Stimulated activated naive CD8-positive, alpha-beta T cell treated with anti-CD3 and anti-CD28 coated beads, Interleukin-15, amount 100 ng/mL, for 72 hours (primary cell): Measurements from ENCODE around the gene ZBTB20.

Experiments
- ATAC-seq: fragments of 150-1000 bp; cut with Tn5 transposase; 2 replicates; pipeline ENCODE4 v1.10.0; 2021; ENCODE audit warnings: mild to moderate bottlenecking, moderate library complexity
- DNase-seq, 2 donors: peaks; one replicate each; pipeline ENCODE4 v3.0.0; 2021 to 2022
- H3K27ac Mint-ChIP-seq, 2 donors: one replicate each; pipeline ENCODE4 v1.8.0; 2022; ENCODE audit warnings: mild to moderate bottlenecking in 2 of 2, mixed read lengths in 2 of 2, moderate library complexity in 2 of 2
- H3K27me3 Mint-ChIP-seq: one replicate; pipeline ENCODE4 v1.8.0; 2022; ENCODE audit warnings: mixed read lengths
- H3K4me1 Mint-ChIP-seq: one replicate; pipeline ENCODE4 v1.8.0; 2022; ENCODE audit warnings: mild to moderate bottlenecking, mixed read lengths
- H3K4me3 Mint-ChIP-seq, 2 donors: one replicate each; pipeline ENCODE4 v1.8.0; 2022; ENCODE audit warnings: mild to moderate bottlenecking in 2 of 2, mixed read lengths in 2 of 2, moderate library complexity in 1 of 2
- H3K9me3 Mint-ChIP-seq, 2 donors: one replicate each; pipeline ENCODE4 v1.8.0; 2022; ENCODE audit warnings: mixed read lengths in 2 of 2

Gene ZBTB20

DNA sequence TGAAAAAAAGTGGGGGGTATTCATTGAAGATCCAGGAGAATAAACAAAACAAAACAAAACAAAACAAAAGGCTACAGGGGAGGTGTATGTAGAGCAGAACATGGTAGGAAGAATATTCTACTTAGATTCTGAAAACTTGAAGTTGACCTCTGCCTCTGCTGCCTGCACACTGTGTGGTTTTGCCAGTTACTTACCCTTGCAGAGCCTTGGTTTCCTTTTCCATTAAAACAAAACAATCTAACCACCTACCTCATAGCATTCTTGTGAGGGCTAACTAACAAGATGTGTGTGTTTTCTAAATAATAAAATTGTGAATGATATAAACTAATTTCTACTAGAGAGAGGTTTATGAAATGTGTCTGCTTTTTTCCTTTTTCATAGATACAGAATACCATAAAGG is 430.2 kb downstream of the ZBTB20 start:
- peaks cover 37% of the 10 kb centered on the region for H3K4me1 Mint-ChIP-seq
- no peak overlapping the region for H3K27ac Mint-ChIP-seq
- H3K27me3 Mint-ChIP-seq, result no peaks in the 10 kb centered on the region
- no peak overlapping the region for H3K4me3 Mint-ChIP-seq
- DNase-seq, result no peak
- ATAC-seq, result no peak
- no peaks in the 10 kb centered on the region for H3K9me3 Mint-ChIP-seq

DNA sequence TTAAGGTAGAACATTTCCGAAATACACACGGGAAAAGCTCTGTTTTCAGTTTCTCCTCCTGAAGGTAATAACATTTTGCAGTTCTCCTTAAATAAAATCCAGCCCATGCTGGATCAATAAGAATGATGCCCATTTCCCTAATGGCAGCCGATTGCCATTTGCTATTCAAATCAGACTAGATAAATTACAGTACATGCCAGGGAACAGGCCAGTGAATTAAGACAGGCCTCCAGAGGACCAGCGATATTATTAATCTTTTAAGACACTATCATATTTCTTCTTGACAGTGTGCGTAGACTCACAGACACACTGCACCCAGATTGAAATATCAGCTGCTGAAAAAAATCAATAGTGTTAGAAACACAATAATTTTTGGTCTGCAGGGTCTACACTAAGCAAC is 431.0 kb downstream of the ZBTB20 start:
- Mint-ChIP-seq H3K4me3 (no peak overlapping the region), H3K27ac (no peak overlapping the region), H3K27me3 (no peaks in the 10 kb centered on the region), H3K4me1 (peaks cover 32% of the 10 kb centered on the region), H3K9me3 (no peaks in the 10 kb centered on the region)
- no peak for ATAC-seq
- no peak for DNase-seq

GRCh38 chr3:114714957-114715460 is 432.1 kb downstream of the ZBTB20 start:
- Mint-ChIP-seq H3K27ac (no peak overlapping the region), H3K27me3 (no peaks in the 10 kb centered on the region), H3K4me3 (no peak overlapping the region), H3K9me3 (no peaks in the 10 kb centered on the region), H3K4me1 (peaks cover 34% of the 10 kb centered on the region)
- DNase-seq, result no peak
- no peak for ATAC-seq

DNA sequence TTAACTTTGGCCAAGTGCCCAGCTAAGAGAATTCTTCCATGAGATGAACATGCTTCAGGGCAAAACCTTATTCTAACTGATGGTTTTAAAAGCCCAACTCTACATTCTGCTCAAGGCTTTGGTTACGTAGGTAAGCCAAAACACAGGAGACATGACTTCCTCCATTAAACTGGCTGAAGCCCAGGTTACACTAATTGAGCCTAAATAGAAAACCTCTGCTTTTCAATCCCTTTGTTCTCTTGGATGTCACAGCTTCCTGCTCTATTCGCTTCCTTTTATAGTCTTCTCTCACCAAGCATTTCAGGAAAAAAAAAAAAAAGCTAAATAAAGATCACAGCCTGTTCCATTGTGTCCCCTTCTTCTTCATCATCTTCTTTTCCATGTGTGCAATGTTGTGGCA is 432.9 kb downstream of the ZBTB20 start:
- DNase-seq (no peak), ATAC-seq (no peak)
- Mint-ChIP-seq H3K27me3 (no peaks in the 10 kb centered on the region), H3K9me3 (no peaks in the 10 kb centered on the region), H3K4me1 (peaks cover 41% of the 10 kb centered on the region), H3K27ac (no peak overlapping the region), H3K4me3 (no peak overlapping the region)

GRCh38 chr3:114712728-114713492 is 434.2 kb downstream of the ZBTB20 start:
- Mint-ChIP-seq H3K27me3 (no peaks in the 10 kb centered on the region), H3K27ac (no peak overlapping the region), H3K4me1 (peaks cover 41% of the 10 kb centered on the region), H3K4me3 (no peak overlapping the region), H3K9me3 (no peaks in the 10 kb centered on the region)
- ATAC-seq, result no peak
- DNase-seq, result no peak

GRCh38 chr3:114711321-114711886 is 435.7 kb downstream of the ZBTB20 start:
- no peak overlapping the region for H3K27ac Mint-ChIP-seq
- no peaks in the 10 kb centered on the region for H3K9me3 Mint-ChIP-seq
- no peak for ATAC-seq
- no peaks in the 10 kb centered on the region for H3K27me3 Mint-ChIP-seq
- no peak for DNase-seq
- no peak overlapping the region for H3K4me3 Mint-ChIP-seq
- H3K4me1 Mint-ChIP-seq, result peaks cover 43% of the 10 kb centered on the region

- Mint-ChIP-seq H3K4me3 (no peak overlapping the region), H3K4me1 (peaks cover 48% of the 10 kb centered on the region), H3K27me3 (no peaks in the 10 kb centered on the region), H3K9me3 (no peaks in the 10 kb centered on the region), H3K27ac (no peak overlapping the region)
- DNase-seq (no peak), ATAC-seq (peak; percentile 65)
Measured at GRCh38 chr3:114709102-114709501, 438.0 kb downstream of the ZBTB20 start.

GRCh38 chr3:114707252-114707860 is 439.7 kb downstream of the ZBTB20 start:
- no peaks in the 10 kb centered on the region for H3K9me3 Mint-ChIP-seq
- H3K27me3 Mint-ChIP-seq, result no peaks in the 10 kb centered on the region
- peaks cover 48% of the 10 kb centered on the region for H3K4me1 Mint-ChIP-seq
- no peak overlapping the region for H3K27ac Mint-ChIP-seq
- H3K4me3 Mint-ChIP-seq, result no peak overlapping the region
- ATAC-seq, result no peak
- no peak for DNase-seq

- H3K27me3 Mint-ChIP-seq, result no peaks in the 10 kb centered on the region
- peak overlapping the region; percentile 45 to 73 for H3K27ac Mint-ChIP-seq
- peak; percentile 100 for ATAC-seq
- peaks cover 48% of the 10 kb centered on the region for H3K4me1 Mint-ChIP-seq
- peak overlapping the region; percentile 2 to 10 for H3K4me3 Mint-ChIP-seq
- peak; percentile 33 to 59 for DNase-seq
- no peaks in the 10 kb centered on the region for H3K9me3 Mint-ChIP-seq
Measured at GRCh38 chr3:114706591-114707232, 440.4 kb downstream of the ZBTB20 start.

GRCh38 chr3:114700637-114701234 is 446.4 kb downstream of the ZBTB20 start:
- Mint-ChIP-seq H3K27ac (no peak overlapping the region), H3K4me3 (peak overlapping the region in 1 of 2 donors; percentile 33), H3K9me3 (no peaks in the 10 kb centered on the region), H3K4me1 (peaks cover 23% of the 10 kb centered on the region), H3K27me3 (no peaks in the 10 kb centered on the region)
- DNase-seq (no peak), ATAC-seq (no peak)

GRCh38 chr3:114698146-114699105 is 448.7 kb downstream of the ZBTB20 start:
- H3K27ac Mint-ChIP-seq, result no peak overlapping the region
- no peak overlapping the region for H3K4me3 Mint-ChIP-seq

GRCh38 chr3:114697401-114697800 is 449.7 kb downstream of the ZBTB20 start:
- Mint-ChIP-seq H3K4me3 (no peak overlapping the region), H3K27ac (no peak overlapping the region), H3K27me3 (no peaks in the 10 kb centered on the region), H3K9me3 (no peaks in the 10 kb centered on the region), H3K4me1 (peaks cover 22% of the 10 kb centered on the region)
- ATAC-seq (no peak), DNase-seq (no peak)

More at GRCh38 chr3:114698146-114699105, 448.7 kb downstream of the ZBTB20 start:
- ATAC-seq, result no peak
- H3K27me3 Mint-ChIP-seq, result no peaks in the 10 kb centered on the region
- no peak for DNase-seq
- no peaks in the 10 kb centered on the region for H3K9me3 Mint-ChIP-seq
- H3K4me1 Mint-ChIP-seq, result peaks cover 17% of the 10 kb centered on the region

- H3K4me3 Mint-ChIP-seq, result no peak overlapping the region
- H3K9me3 Mint-ChIP-seq, result no peaks in the 10 kb centered on the region
- DNase-seq (no peak), ATAC-seq (no peak)
- H3K4me1 Mint-ChIP-seq, result peaks cover 19% of the 10 kb centered on the region
- peak overlapping the region in 1 of 2 donors; percentile 62 for H3K27ac Mint-ChIP-seq
- H3K27me3 Mint-ChIP-seq, result no peaks in the 10 kb centered on the region
Measured at GRCh38 chr3:114694251-114694650, 452.8 kb downstream of the ZBTB20 start.

DNA sequence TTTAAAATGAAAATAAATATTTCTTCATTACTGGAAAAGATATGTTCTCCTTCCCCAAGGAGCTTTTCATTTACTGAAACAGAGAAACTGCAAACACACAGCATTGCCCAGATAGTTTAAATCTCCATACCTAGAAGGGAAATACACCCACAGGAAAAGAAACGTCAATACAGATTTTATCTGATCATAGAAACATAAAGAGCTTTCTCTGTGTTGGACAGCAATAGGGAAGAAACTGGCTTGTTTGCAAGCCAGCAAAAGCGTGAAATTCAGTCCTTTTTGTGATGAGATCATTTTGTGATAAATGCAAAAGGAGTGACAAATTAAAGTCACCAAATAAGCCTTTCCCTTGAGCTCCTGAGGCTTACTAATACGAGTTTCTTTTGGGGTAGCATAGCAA is 455.2 kb downstream of the ZBTB20 start:
- H3K27me3 Mint-ChIP-seq, result no peaks in the 10 kb centered on the region
- ATAC-seq (no peak), DNase-seq (no peak)
- peaks cover 30% of the 10 kb centered on the region for H3K4me1 Mint-ChIP-seq
- H3K4me3 Mint-ChIP-seq, result no peak overlapping the region
- H3K9me3 Mint-ChIP-seq, result no peaks in the 10 kb centered on the region
- H3K27ac Mint-ChIP-seq, result peak overlapping the region in 1 of 2 donors; percentile 54
